IgD-negative memory B cell (primary cell): Measurements from ENCODE around the gene ATF7IP. TPM values are rescaled to one million over a fixed set of nuclear protein-coding genes. Genes with fewer than 3 reads are reported as not detected.
A peak's percentile ranks its signal among the peaks of the same experiment; 100 is the strongest.

Experiments
- H3K27ac Mint-ChIP-seq, 3 donors: one replicate each; pipeline ENCODE4 v1.8.0; 2020 to 2022; ENCODE audit warnings: mild to moderate bottlenecking in 3 of 3, mixed read lengths in 3 of 3, moderate library complexity in 1 of 3
- H3K27me3 Mint-ChIP-seq: one replicate; pipeline ENCODE4 v1.8.0; 2021; ENCODE audit warnings: mixed read lengths
- H3K36me3 Mint-ChIP-seq: one replicate; pipeline ENCODE4 v1.8.0; 2020; ENCODE audit warnings: mild to moderate bottlenecking, mixed read lengths
- H3K4me1 Mint-ChIP-seq, 3 donors: one replicate each; pipeline ENCODE4 v1.8.0; 2020 to 2022; ENCODE audit warnings: mixed read lengths in 3 of 3, mild to moderate bottlenecking in 1 of 3
- H3K4me3 Mint-ChIP-seq, 4 donors: one replicate each; pipeline ENCODE4 v1.8.0; 2020 to 2022; ENCODE audit warnings: mild to moderate bottlenecking in 4 of 4, mixed read lengths in 4 of 4, moderate library complexity in 3 of 4
- H3K9me3 Mint-ChIP-seq, 3 donors: one replicate each; pipeline ENCODE4 v1.8.0; 2020 to 2021; ENCODE audit warnings: mixed read lengths in 3 of 3, mild to moderate bottlenecking in 1 of 3
- polyA plus RNA-seq: library from polyadenylated mRNA; unstranded; fragments of 300-500 nt; fragmentation: Illumina TruSeq; gene quantifications from one replicate; pipeline ENCODE4 v1.2.3, GENCODE V29; 2021

The ATF7IP gene
- polyA plus RNA-seq, 1 donor from 2014 or later = 126 TPM

GRCh38 chr12:14356147-14356546 is 9.3 kb upstream of the ATF7IP start:
- Mint-ChIP-seq H3K27ac (peak overlapping the region in 1 of 3 donors; percentile 19), H3K27me3 (no peaks in the 10 kb centered on the region), H3K4me3 (no peak overlapping the region), H3K36me3 (peaks cover 1% of the 10 kb centered on the region), H3K9me3 (peaks cover 3 to 15% (median 12%) of the 10 kb centered on the region in 3 donors), H3K4me1 (peaks cover 0 to under 1% (median 0%) of the 10 kb centered on the region in 3 donors)

DNA sequence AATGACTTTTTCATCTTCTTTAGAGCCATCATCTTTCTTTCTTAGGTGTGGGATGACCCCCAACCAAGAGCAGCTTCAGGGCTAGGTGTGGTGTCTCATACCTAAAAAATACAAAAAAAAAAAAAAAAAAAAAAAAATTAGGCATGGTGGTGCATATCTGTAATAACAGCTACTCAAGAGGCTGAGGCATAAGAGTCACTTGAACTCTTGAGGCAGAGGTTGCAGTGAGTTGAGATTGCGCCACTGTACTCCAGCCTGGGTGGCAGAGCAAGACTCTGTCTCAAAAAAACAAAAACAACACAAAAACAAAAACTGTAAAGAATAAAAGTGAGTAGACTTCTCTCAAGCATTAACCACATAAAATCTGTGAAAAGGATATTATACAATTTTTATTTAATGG is 8.0 kb upstream of the ATF7IP start:
- Mint-ChIP-seq H3K27ac (no peak overlapping the region), H3K9me3 (peaks cover 3 to 17% (median 12%) of the 10 kb centered on the region in 3 donors), H3K4me1 (peaks cover 5 to 8% (median 6%) of the 10 kb centered on the region in 3 donors), H3K27me3 (no peaks in the 10 kb centered on the region), H3K36me3 (peaks cover 1% of the 10 kb centered on the region), H3K4me3 (no peak overlapping the region)

DNA sequence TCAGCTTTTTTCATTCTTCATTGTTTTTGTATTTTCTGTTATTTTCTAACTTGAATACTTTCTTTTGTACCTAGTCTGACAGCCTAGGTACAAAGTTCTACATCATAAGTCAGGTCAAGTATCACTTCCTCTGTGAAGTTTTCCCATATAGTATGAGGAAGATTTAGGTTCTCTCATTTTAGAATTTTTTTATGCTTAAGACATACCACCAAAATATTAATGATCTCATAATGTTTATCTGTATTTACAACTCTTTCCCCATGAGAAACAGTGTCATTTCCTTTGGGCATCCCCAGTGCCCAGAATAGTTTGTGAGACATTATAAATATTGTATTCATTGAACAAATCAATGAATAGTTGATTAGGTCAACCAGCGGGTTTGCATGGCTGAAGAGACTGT is 3.1 kb upstream of the ATF7IP start:
- Mint-ChIP-seq H3K4me1 (peaks cover 21 to 28% (median 21%) of the 10 kb centered on the region in 3 donors), H3K36me3 (peaks cover 3% of the 10 kb centered on the region), H3K4me3 (peak overlapping the region; percentile 54 to 83 (median 81)), H3K27ac (peak overlapping the region; percentile 93 to 99 (median 97)), H3K9me3 (peaks cover 1 to 11% (median 6%) of the 10 kb centered on the region in 3 donors), H3K27me3 (no peaks in the 10 kb centered on the region)

- no peaks in the 10 kb centered on the region for H3K27me3 Mint-ChIP-seq
- peak overlapping the region; percentile 99 for H3K27ac Mint-ChIP-seq
- peaks cover 1 to 11% (median 6%) of the 10 kb centered on the region in 3 donors for H3K9me3 Mint-ChIP-seq
Measured at GRCh38 chr12:14364583-14365271, 755 bp upstream of the ATF7IP start.

DNA sequence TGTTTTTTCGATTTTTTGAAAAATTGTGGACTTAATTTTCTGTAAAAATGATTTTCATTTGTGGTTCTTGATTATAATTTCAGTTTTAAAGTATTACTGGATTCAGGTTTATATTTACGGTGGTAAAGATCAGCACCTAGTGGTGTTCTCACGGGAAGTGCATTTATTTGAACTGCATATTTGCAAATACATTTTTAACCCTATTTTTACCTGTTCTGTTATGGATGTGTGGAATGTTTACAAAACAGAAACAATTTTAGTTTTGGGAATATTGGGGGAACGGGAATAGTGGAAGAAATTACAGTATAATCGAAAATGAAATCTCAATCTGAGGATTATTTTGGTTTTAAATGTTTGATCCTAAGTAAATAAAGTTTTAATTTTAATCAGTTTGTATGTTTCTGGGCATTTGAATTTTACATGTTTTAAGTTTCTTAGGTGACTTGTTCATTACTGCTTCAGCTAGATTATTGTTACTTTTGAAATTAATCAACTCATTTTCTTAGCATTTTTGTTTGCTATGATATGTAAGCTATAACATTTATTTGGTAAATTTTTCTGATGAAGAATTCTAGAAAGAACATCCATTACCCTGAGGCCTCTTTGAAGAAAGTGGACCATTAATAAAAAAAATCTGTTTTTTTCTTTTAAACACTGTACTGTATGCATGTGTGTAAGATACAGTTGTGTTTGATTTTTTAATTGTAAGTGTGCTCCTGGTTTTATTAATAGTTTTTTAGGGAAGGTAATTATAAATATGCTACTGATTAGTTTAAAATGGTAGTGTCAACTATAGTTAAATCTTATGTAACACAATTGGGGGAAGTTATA is 942 bp downstream of the ATF7IP start:
- H3K4me3 Mint-ChIP-seq = peak overlapping the region; percentile 90 to 98 (median 96)
- peaks cover 29 to 36% (median 32%) of the 10 kb centered on the region in 3 donors for H3K4me1 Mint-ChIP-seq
- peaks cover 1 to 11% (median 6%) of the 10 kb centered on the region in 3 donors for H3K9me3 Mint-ChIP-seq
- H3K27ac Mint-ChIP-seq = peak overlapping the region; percentile 99
- H3K27me3 Mint-ChIP-seq = no peaks in the 10 kb centered on the region
- H3K36me3 Mint-ChIP-seq = peaks cover 13% of the 10 kb centered on the region

More at GRCh38 chr12:14364583-14365271, 755 bp upstream of the ATF7IP start:
- Mint-ChIP-seq H3K4me3 (peak overlapping the region; percentile 90 to 98 (median 96)), H3K4me1 (peaks cover 25 to 30% (median 26%) of the 10 kb centered on the region in 3 donors), H3K36me3 (peaks cover 9% of the 10 kb centered on the region)

DNA sequence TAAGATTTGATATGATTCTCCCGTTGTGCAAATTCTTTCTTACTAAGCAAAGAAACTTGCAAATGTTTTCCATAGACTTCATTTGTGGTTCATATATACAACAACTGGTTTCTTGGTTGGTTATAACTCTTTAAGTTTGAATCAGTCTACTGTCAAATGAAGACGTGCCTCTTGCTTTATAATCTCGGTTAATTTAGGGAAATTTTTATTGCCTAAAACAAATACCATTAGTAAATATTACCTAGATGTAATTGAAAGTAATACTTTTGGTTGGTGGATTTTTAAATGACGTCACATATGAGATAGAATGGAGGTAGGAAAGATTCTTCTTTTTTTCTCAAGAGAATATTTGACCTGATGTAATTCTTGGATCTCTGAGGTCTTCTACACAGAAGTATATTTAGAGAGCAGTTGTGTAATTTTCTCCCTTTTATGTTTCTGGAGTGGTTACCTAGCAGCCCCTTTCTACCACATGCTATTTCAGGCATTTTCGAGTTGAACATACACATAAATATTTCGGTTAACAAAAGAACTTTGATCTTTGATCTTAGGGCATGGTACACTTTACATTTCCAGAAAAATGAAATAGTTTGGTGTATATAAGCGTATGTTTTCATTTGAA is 1.7 kb downstream of the ATF7IP start:
- Mint-ChIP-seq H3K9me3 (peaks cover 1 to 9% (median 6%) of the 10 kb centered on the region in 3 donors), H3K27ac (peak overlapping the region; percentile 99), H3K36me3 (peaks cover 16% of the 10 kb centered on the region), H3K4me1 (peaks cover 33 to 38% (median 36%) of the 10 kb centered on the region in 3 donors), H3K4me3 (peak overlapping the region; percentile 90 to 98 (median 96)), H3K27me3 (no peaks in the 10 kb centered on the region)

- Mint-ChIP-seq H3K9me3 (peaks cover 1 to 7% (median 2%) of the 10 kb centered on the region in 3 donors), H3K4me1 (peaks cover 39 to 50% (median 46%) of the 10 kb centered on the region in 3 donors), H3K4me3 (peak overlapping the region in 2 of 4 donors; percentile 13 to 84), H3K27ac (peak overlapping the region in 1 of 3 donors; percentile 23), H3K27me3 (no peaks in the 10 kb centered on the region), H3K36me3 (peaks cover 23% of the 10 kb centered on the region)
Measured at GRCh38 chr12:14369311-14369710, 3.8 kb downstream of the ATF7IP start.

DNA sequence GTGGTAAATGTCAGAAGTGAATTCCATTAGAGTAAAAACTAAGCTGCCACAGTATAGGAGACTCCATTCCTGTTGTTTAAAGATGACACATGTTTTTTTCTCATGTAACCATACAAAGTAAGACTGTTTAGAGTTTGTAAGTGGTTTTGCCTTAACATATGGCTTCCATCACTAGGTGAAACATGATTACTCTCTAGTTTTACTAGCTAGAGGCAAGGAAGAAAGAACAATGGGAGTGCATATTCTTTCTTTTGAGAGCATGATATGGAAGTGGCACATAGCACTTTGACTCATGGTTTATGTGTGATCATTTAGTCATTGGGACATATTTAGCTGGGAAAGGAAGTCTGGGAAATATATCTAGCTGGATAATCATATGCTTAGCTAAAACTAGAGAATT is 7.7 kb downstream of the ATF7IP start:
- H3K9me3 Mint-ChIP-seq = peaks cover 0 to 10% (median 3%) of the 10 kb centered on the region in 3 donors
- no peaks in the 10 kb centered on the region for H3K27me3 Mint-ChIP-seq
- H3K4me1 Mint-ChIP-seq = peaks cover 41 to 44% (median 41%) of the 10 kb centered on the region in 3 donors
- H3K36me3 Mint-ChIP-seq = peaks cover 25% of the 10 kb centered on the region
- peak overlapping the region in 2 of 4 donors; percentile 67 to 69 for H3K4me3 Mint-ChIP-seq
- peak overlapping the region in 2 of 3 donors; percentile 7 to 19 for H3K27ac Mint-ChIP-seq

DNA sequence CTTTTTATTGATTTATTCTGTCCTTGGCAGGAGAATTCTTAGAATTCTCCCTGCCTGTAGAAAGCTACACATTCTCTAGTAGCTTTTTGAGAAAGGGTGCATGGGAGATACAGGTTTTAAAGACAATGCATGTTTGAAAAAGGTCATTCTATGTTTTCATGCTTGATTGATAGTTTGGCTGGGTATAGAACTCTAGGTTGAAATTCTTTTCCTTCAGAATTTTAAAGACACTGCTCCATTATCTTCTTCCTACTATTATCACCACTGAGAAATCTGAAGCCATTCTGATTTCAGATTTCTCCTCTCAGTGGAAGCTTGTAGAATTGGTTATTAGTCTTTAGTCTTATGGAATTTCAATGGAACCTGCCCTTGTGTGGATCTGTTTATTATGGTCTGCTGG is 14.0 kb downstream of the ATF7IP start:
- H3K4me1 Mint-ChIP-seq = peaks cover 26 to 39% (median 27%) of the 10 kb centered on the region in 3 donors
- peaks cover 32% of the 10 kb centered on the region for H3K36me3 Mint-ChIP-seq
- H3K27ac Mint-ChIP-seq = peak overlapping the region in 1 of 3 donors; percentile 11
- peaks cover 4 to 26% (median 11%) of the 10 kb centered on the region in 3 donors for H3K9me3 Mint-ChIP-seq
- H3K27me3 Mint-ChIP-seq = no peaks in the 10 kb centered on the region
- H3K4me3 Mint-ChIP-seq = peak overlapping the region in 1 of 4 donors; percentile 3

DNA sequence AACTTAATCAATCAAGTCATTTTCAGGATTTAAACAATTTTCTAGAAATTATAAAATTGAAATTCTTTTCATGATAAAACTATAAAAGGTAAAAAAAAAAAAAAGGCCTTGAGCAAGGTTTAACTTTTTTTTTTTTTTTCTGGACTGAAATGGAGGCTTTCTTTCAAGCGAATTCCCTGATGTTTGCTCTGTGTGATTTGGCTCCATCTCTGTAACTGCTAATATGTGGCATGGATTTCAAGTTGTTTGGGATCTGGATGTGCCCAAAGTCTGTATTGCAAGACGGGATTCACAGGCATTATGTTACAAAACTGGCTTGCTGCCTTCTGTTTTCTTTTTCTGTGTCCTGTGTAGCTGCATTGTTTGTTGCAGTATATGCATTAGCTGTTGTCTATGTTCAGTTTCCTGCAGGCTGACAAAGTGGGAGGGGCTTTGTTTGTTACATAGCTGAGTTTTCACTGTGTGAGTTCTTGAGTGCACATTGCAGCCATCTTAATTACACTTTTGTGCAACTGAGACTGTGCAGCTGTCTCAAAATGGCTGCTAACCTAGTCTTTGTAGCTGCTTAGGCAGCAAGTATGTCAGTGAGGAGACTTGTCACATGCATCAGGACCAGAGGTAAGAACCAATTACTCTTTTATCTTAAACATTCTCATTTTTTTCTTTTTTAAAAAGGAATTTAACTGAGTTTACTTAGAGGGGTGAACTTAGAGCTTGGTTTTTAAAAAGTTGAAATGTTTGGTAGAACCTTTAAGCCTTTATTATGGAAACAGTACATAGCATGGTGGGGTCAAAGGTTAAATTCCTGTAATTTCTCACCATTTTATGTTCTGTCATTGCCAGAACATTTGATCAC is 19.5 kb downstream of the ATF7IP start:
- no peaks in the 10 kb centered on the region for H3K27me3 Mint-ChIP-seq
- peaks cover 15% of the 10 kb centered on the region for H3K36me3 Mint-ChIP-seq
- H3K4me1 Mint-ChIP-seq = peaks cover 45 to 54% (median 52%) of the 10 kb centered on the region in 3 donors
- peak overlapping the region; percentile 47 to 83 (median 73) for H3K27ac Mint-ChIP-seq
- H3K4me3 Mint-ChIP-seq = peak overlapping the region; percentile 69 to 87 (median 77)
- H3K9me3 Mint-ChIP-seq = peaks cover 0 to 8% (median under 1%) of the 10 kb centered on the region in 3 donors

- Mint-ChIP-seq H3K4me1 (peaks cover 62 to 69% (median 68%) of the 10 kb centered on the region in 3 donors), H3K9me3 (peaks cover 0 to 5% (median 0%) of the 10 kb centered on the region in 3 donors), H3K27ac (peak overlapping the region; percentile 17 to 74 (median 63)), H3K27me3 (no peaks in the 10 kb centered on the region), H3K4me3 (peak overlapping the region; percentile 67 to 82 (median 76)), H3K36me3 (peaks cover 12% of the 10 kb centered on the region)
Measured at GRCh38 chr12:14387219-14387871, 21.9 kb downstream of the ATF7IP start.

GRCh38 chr12:14390449-14390848 is 25.0 kb downstream of the ATF7IP start:
- no peaks in the 10 kb centered on the region for H3K27me3 Mint-ChIP-seq
- peak overlapping the region in 3 of 4 donors; percentile 52 to 81 (median 77) for H3K4me3 Mint-ChIP-seq
- no peaks in the 10 kb centered on the region for H3K9me3 Mint-ChIP-seq
- peak overlapping the region in 2 of 3 donors; percentile 78 to 79 for H3K27ac Mint-ChIP-seq
- peaks cover 63 to 67% (median 63%) of the 10 kb centered on the region in 3 donors for H3K4me1 Mint-ChIP-seq
- H3K36me3 Mint-ChIP-seq = peaks cover 4% of the 10 kb centered on the region

DNA sequence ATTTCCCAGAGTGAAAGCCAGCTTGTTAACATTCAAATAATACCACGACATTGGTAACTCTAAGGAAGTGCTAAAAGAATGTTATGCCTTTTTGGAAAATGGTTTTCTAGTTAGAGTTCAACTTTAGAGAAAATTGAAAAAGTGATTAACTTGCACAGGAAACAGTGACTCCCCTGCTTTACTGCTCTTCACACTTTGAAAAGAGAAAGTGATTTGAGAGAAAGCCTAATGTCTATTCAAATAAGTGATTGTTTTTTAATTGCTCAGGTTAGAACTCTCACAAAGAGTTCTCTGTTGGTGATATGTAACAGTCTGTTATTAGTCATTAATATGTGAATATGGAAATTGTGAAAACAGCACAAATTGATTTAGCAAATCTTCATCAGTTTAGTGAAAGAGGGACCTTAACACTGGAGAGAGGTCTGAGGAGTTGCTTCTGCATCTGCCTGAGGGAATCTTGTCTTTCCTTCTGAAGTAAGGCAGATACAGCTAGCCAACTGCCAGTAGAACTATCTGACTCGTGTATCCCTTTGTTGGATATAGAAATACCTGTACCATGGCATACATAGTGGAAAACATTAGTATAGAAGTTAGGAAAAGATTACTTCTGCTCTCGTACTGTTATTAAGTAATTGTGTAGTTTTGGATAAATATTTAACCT is 25.5 kb downstream of the ATF7IP start:
- no peaks in the 10 kb centered on the region for H3K9me3 Mint-ChIP-seq
- no peaks in the 10 kb centered on the region for H3K27me3 Mint-ChIP-seq
- peaks cover 5% of the 10 kb centered on the region for H3K36me3 Mint-ChIP-seq
- H3K4me3 Mint-ChIP-seq = peak overlapping the region; percentile 48 to 81 (median 64)
- peaks cover 65 to 70% (median 66%) of the 10 kb centered on the region in 3 donors for H3K4me1 Mint-ChIP-seq
- H3K27ac Mint-ChIP-seq = peak overlapping the region; percentile 71 to 79 (median 78)
